ENCODE results near the gene FGFR4. TPM values are rescaled to one million over a fixed set of nuclear protein-coding genes. Genes with fewer than 3 reads are reported as not detected.

The FGFR4 gene
- total RNA-seq, 4 donors from 2014 or later, result 15.3 to 86.2 (median 22.2) TPM

DNA sequence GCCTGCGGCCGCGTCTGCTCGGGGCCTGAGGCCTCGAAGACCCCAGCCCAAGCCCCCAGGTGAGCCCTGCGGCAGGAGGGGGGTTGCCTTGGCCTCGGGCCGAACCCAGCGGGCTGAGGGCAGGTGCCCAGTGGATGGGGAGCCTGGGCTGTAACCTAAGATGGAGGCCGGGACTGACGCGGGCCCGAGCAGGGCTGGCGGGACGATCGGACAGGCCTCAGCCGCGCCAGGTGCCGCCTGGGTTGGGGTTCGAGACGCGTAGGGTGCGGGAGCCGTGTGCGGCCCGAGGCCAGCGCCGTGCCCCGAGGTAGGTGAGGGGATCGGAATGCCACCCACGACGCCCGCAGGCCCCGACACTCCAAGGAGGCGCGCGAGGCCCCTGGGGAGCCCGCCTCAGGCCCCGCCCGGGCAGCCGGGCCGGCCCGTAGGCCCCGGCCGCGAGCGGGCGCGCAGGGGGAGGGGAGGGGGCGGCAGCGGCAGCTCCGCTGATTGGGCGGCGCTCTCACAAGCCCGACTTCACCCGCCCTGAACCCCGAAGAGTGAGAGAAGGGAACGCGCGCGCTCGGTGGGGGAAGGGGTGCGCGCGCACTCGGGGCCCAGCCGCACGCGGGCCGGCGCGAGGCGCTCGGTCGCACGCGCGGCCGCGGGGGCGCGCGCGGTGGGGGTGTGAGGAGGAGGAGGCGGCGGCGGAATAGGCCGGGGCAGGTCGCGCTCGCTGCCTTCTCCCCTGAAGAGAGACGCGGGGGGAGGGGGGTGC, 46.6 kb downstream of the FGFR4 start, which contains the start of gene NSD1:
NSD1 (plus strand) TSS at position 678 of the 757 bp plus-strand sequence. CDS start 1,331 bp downstream, outside the sequence.
- Histone ChIP-seq H3K9me3 (no peaks in the 10 kb centered on the region), H3K27ac (peak within 1 kb of the TSS; percentile 90 to 97 (median 94)), H3K36me3 (peaks cover 0 to 17% (median 3%) of the 10 kb centered on the region in 4 donors), H3K4me3 (peak within 1 kb of the TSS; percentile 69 to 78 (median 72)), H3K27me3 (no peaks in the 10 kb centered on the region), H3K4me1 (peaks cover 26 to 39% (median 33%) of the 10 kb centered on the region in 4 donors)
- TF ChIP-seq POLR2A (IDR thresholded peaks at IDR 0.05) (no peak), POLR2AphosphoS5 (IDR thresholded peaks at IDR 0.05) (peak in 1 of 3 donors; percentile 37)
- intact Hi-C loops (cut with DNase I; ENCODE audit: low total_unique reads), result loop anchor here (2.0 kb wide), 1 partner anchor 18 kb away; no protein-coding TSS in a partner anchor
- peak; percentile 89 for DNase-seq
- WGBS, 2 donors (ENCODE audit: low coverage in 1 of 2), result 10% methylated on average over 21 of the region's 93 CpGs; no CpG with 5 or more reads in 1 of the 2 donors
- in situ Hi-C loops (cut with MboI; ENCODE audit: low pct_ligation_motif_present in 1 of 4, low pct_unique_long_range_greater_than_20kb in 1 of 4, low sequenced_read_pairs in 3 of 4), result loop anchor here in 1 of 4 donors (25.0 kb wide), 1 partner anchor 154 kb away; no protein-coding TSS in a partner anchor

DNA sequence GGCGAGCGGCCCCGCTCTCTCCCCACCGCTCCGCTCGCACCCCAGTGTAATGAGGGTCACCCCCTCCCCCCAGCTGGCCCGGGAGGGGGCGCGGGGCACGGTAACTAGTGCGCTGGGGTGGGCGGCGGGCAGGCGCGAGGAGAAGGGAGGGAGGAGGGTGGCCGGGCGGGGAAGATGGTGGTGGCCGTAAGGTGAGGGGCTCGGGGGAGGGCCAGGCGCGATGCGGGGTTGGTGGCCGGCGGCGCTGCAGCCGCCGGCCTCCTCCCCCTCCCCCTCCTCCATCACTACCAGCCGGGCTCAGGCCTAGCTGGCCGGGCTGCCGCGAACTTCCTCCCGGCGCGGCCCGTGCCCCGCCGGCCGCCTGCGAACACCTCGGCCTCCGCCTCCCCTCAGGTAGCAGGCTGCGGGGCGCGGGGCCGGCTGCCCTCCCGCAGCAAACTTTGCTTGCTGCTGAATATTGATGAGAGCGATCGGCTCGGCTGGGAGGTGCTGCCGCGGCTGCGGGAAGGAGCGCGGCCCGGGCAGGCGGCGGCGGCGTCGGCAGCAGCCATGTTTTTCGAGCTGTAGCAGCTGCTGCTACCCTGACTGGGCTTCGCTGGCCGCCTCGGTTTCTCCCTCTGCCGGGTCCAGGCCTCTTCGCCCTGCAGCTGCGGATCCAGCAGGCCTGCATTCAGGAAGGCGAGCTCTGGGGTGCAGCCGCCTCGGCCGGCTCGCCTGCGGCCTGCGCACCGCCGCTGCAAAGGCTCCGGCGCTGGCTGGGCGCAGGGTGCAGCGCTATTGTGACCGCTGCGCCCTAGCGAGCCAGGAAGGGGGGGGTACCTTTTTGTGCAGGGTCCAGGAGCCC, 47.4 kb downstream of the FGFR4 start:
- Histone ChIP-seq H3K27me3 (no peaks in the 10 kb centered on the region), H3K36me3 (peaks cover 0 to 19% (median 3%) of the 10 kb centered on the region in 4 donors), H3K27ac (peak overlapping the region; percentile 90 to 97 (median 94)), H3K4me1 (peaks cover 28 to 44% (median 33%) of the 10 kb centered on the region in 4 donors), H3K9me3 (no peaks in the 10 kb centered on the region), H3K4me3 (peak overlapping the region; percentile 69 to 78 (median 72))
- TF ChIP-seq, protein P1, sequence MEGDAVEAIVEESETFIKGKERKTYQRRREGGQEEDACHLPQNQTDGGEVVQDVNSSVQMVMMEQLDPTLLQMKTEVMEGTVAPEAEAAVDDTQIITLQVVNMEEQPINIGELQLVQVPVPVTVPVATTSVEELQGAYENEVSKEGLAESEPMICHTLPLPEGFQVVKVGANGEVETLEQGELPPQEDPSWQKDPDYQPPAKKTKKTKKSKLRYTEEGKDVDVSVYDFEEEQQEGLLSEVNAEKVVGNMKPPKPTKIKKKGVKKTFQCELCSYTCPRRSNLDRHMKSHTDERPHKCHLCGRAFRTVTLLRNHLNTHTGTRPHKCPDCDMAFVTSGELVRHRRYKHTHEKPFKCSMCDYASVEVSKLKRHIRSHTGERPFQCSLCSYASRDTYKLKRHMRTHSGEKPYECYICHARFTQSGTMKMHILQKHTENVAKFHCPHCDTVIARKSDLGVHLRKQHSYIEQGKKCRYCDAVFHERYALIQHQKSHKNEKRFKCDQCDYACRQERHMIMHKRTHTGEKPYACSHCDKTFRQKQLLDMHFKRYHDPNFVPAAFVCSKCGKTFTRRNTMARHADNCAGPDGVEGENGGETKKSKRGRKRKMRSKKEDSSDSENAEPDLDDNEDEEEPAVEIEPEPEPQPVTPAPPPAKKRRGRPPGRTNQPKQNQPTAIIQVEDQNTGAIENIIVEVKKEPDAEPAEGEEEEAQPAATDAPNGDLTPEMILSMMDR (IDR thresholded peaks at IDR 0.05), result no peak
- TF ChIP-seq POLR2A (IDR thresholded peaks at IDR 0.05), result peak; percentile 56
- peak in 1 of 3 donors; percentile 23 for TF ChIP-seq POLR2AphosphoS5 (IDR thresholded peaks at IDR 0.05)
- in situ Hi-C loops (cut with MboI; ENCODE audit: low pct_ligation_motif_present in 1 of 4, low pct_unique_long_range_greater_than_20kb in 1 of 4, low sequenced_read_pairs in 3 of 4), result loop anchor here in 1 of 4 donors (25.0 kb wide), 1 partner anchor 153 kb away; no protein-coding TSS in a partner anchor
- peak; percentile 55 for DNase-seq
- intact Hi-C loops (cut with DNase I; ENCODE audit: low total_unique reads), result loop anchor here (2.0 kb wide), 1 partner anchor 19 kb away; no protein-coding TSS in a partner anchor
- WGBS, 2 donors (ENCODE audit: low coverage in 1 of 2), result 1% methylated on average over 59 of the region's 83 CpGs; no CpG with 5 or more reads in 1 of the 2 donors

DNA sequence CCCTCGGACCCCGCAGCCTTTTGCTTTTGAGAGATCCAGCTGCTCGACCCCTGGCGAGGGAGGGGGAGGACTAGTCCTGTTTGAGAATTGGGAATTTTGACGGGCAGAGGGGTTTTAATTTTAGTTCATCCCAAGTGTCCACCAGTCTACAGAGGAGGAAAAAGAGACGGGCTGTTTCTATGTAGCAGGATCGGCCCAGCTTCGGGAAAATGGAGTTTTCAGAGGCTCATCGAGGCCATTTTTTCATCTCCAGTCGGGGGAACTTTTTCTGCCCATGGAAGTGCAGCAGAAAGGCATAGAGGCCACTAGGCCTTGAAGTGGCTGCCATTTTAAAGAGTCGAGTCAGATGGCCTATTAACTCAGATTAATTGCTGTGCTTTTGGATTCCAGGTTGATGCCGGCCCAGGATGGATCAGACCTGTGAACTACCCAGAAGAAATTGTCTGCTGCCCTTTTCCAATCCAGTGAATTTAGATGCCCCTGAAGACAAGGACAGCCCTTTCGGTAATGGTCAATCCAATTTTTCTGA, 48.0 kb downstream of the FGFR4 start:
- no peaks in the 10 kb centered on the region for H3K27me3 ChIP-seq
- peak overlapping the region; percentile 90 to 97 (median 94) for H3K27ac ChIP-seq
- H3K4me1 ChIP-seq, result peaks cover 28 to 51% (median 33%) of the 10 kb centered on the region in 4 donors
- DNase-seq, result no peak
- in situ Hi-C loops (cut with MboI; ENCODE audit: low pct_ligation_motif_present in 1 of 4, low pct_unique_long_range_greater_than_20kb in 1 of 4, low sequenced_read_pairs in 3 of 4), result loop anchor here in 1 of 4 donors (25.0 kb wide), 1 partner anchor 153 kb away; no protein-coding TSS in a partner anchor
- H3K4me3 ChIP-seq, result peak overlapping the region; percentile 69 to 78 (median 72)
- TF ChIP-seq, protein P1 (IDR thresholded peaks at IDR 0.05), result no peak
- TF ChIP-seq EP300 (IDR thresholded peaks at IDR 0.05; ENCODE audit: low read depth) (no peak), POLR2A (IDR thresholded peaks at IDR 0.05) (no peak), POLR2AphosphoS5 (IDR thresholded peaks at IDR 0.05) (no peak)
- H3K9me3 ChIP-seq, result no peaks in the 10 kb centered on the region
- peaks cover 0 to 19% (median 3%) of the 10 kb centered on the region in 4 donors for H3K36me3 ChIP-seq
- intact Hi-C loops (cut with DNase I; ENCODE audit: low total_unique reads), result no loop called here
- 9 to 38% methylated on average over 3 to 12 of the region's 13 CpGs for WGBS, 2 donors (ENCODE audit: low coverage in 1 of 2)

DNA sequence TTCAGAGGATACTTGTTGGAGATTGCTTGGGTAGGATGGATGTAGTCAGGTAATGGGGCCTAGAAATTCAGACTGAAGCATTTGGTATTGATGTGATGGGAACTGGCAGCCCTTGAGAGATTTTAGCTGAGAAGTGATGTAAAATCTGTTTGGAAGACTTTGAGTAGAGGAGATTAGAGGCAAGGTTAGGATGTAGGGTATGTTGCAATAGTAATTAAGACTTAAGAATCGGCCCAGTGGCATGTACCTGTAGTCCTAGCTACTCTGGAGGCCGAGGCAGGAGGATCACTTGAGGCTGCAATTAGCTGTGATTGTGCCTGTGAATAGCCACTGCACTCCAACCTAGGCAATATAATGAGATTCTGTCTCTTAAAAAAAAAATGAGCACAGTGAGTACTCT, 53.6 kb downstream of the FGFR4 start:
- peaks cover 21 to 61% (median 28%) of the 10 kb centered on the region in 4 donors for H3K4me1 ChIP-seq
- H3K36me3 ChIP-seq, result peaks cover 0 to 19% (median 6%) of the 10 kb centered on the region in 4 donors
- in situ Hi-C loops (cut with MboI; ENCODE audit: low pct_ligation_motif_present in 1 of 4, low pct_unique_long_range_greater_than_20kb in 1 of 4, low sequenced_read_pairs in 3 of 4), result loop anchor here in 1 of 4 donors (25.0 kb wide), 1 partner anchor 147 kb away; no protein-coding TSS in a partner anchor
- TF ChIP-seq EP300 (IDR thresholded peaks at IDR 0.05; ENCODE audit: low read depth) (no peak), POLR2A (IDR thresholded peaks at IDR 0.05) (no peak), POLR2AphosphoS5 (IDR thresholded peaks at IDR 0.05) (no peak)
- TF ChIP-seq, protein P1 (IDR thresholded peaks at IDR 0.05), result no peak
- H3K27ac ChIP-seq, result no peak overlapping the region
- WGBS, 2 donors (ENCODE audit: low coverage in 1 of 2), result 76 to 88% methylated on average over 2 of the region's 2 CpGs
- DNase-seq, result no peak
- H3K9me3 ChIP-seq, result no peaks in the 10 kb centered on the region
- intact Hi-C loops (cut with DNase I; ENCODE audit: low total_unique reads), result no loop called here
- no peaks in the 10 kb centered on the region for H3K27me3 ChIP-seq
- no peak overlapping the region for H3K4me3 ChIP-seq

Data from transverse colon (tissue), 4 donors.